SK-N-SH treated with all-trans-retinoic acid at 6 μM for 48 hours (cell line): Measurements from ENCODE around the gene ABCF3.

Source experiments
- BACH2 ChIP-seq: fragments of 250-450 bp; sonication (Bioruptor Pico); IDR thresholded peaks from 2 replicates; pipeline ENCODE4 v1.9.0; 2021; ENCODE audit warnings: mild to moderate bottlenecking, borderline replicate concordance
- PPARA ChIP-seq: fragments of 250-450 bp; sonication (Bioruptor Pico); IDR thresholded peaks from 2 replicates; pipeline ENCODE4 v1.5.0; 2020; ENCODE audit warnings: mild to moderate bottlenecking, borderline replicate concordance
- ZNF70 ChIP-seq: fragments of 450-650 bp; formaldehyde crosslinking; IDR thresholded peaks from 2 replicates; pipeline ENCODE4 v1.5.0; 2020; ENCODE audit warnings: mild to moderate bottlenecking, moderate library complexity

DNA sequence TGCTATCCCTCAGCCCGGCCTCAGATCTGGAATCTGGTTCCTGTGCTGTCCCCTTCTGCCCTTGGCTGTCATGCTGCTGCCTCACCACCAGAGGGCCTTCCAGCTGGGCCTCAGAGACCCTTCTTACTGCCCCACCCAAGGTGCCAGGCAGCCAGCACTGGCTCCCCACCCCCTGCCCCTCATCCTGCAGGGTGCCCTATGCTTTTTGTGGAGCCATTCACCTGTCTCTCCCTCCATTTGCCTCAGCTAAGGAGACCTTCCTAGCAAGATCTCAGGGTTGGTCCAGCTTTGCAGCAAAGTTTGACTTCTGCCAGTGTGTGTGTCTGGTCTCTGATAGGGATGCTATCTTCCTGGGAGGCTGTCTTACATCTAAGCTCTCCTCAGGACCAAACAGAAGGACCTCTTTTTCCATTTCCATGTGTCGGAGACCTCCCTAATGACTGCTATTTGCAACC lies 41.5 kb downstream of the ABCF3 start:
- no peak for TF ChIP-seq PPARA
- no peak for TF ChIP-seq ZNF70 (CRISPR knock-in tag)
- TF ChIP-seq BACH2 (CRISPR knock-in tag): no peak
